AG04450 (cell line): ENCODE measurements around the gene CYP2C9. TPM values are rescaled to one million over a fixed set of nuclear protein-coding genes. Genes with fewer than 3 reads are reported as not detected.
"Not testable (repeated sequence)": the region's sequence is repeated elsewhere in the genome, so short reads cannot be mapped to it uniquely, and the experiment has no call there.

Source experiments
- CTCF ChIA-PET: fragments of 300-600, 350-600 bp; formaldehyde crosslinking; extraction: SDS; loops from one replicate; lab custom pipeline; 2022; ENCODE audit warnings: antibody characterized with exemption, inconsistent platforms; lab: Charles Lee
- POLR2A ChIA-PET: fragments of 350-600 bp; formaldehyde crosslinking; extraction: SDS; loops from one replicate; lab custom pipeline; 2021; ENCODE audit warnings: antibody characterized with exemption, inconsistent platforms; lab: Yijun Ruan, JAX
- DNase-seq: peaks from one replicate; pipeline ENCODE4 v3.0.0-alpha.2; 2011; ENCODE audit warnings: low read depth, low spot score
- H3K27ac ChIP-seq: one replicate; pipeline ENCODE4 v1.5.1; 2012; ENCODE audit warnings: low read depth, low read length, control low read depth
- H3K27me3 ChIP-seq: one replicate; pipeline ENCODE4 v1.6.0; 2012; ENCODE audit warnings: low read length; ENCODE audit not compliant: control insufficient read depth, insufficient read depth
- H3K4me3 ChIP-seq: 2 replicates; pipeline ENCODE4 v1.5.1; 2011; ENCODE audit warnings: mild to moderate bottlenecking, low read depth, low read length, control low read depth
- H3K9me3 ChIP-seq: 2 replicates; pipeline ENCODE4 v1.5.1; 2012; ENCODE audit warnings: low read length; ENCODE audit not compliant: control insufficient read depth, insufficient read depth
- polyA minus RNA-seq: library from RNA; depleted of rRNA, polyadenylated mRNA; stranded (reverse); fragments of >200 nt; gene quantifications from 2 replicates; pipeline ENCODE4 v1.2.3, GENCODE V29; 2011; rRNA and poly(A)+ RNA removed
- polyA plus RNA-seq: library from polyadenylated mRNA; depleted of rRNA; stranded (reverse); fragments of >200 nt; gene quantifications from 2 replicates; pipeline ENCODE4 v1.2.3, GENCODE V29; 2011; rRNA removed
- TF ChIP-seq, protein P1 (sequence below): IDR thresholded peaks from 2 replicates; pipeline ENCODE4 v1.5.1; 2011; ENCODE audit warnings: low read depth, low read length, control low read depth, inconsistent platforms

Gene CYP2C9
- not detected in 2 replicates for polyA plus RNA-seq
- polyA minus RNA-seq: not detected in 2 replicates

DNA sequence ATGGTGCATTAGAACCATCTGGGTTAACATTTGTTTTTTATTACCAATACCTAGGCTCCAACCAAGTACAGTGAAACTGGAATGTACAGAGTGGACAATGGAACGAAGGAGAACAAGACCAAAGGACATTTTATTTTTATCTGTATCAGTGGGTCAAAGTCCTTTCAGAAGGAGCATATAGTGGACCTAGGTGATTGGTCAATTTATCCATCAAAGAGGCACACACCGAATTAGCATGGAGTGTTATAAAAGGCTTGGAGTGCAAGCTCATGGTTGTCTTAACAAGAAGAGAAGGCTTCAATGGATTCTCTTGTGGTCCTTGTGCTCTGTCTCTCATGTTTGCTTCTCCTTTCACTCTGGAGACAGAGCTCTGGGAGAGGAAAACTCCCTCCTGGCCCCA, at the start of gene CYP2C9:
Gene CYP2C9, plus strand, starts transcription at position 276 of the 400 bp plus-strand sequence. Its CDS starts 25 bp downstream, at position 301.
- no peak for DNase-seq
- Histone ChIP-seq H3K4me3 (no peak within 1 kb of the TSS), H3K27ac (no peak within 1 kb of the TSS), H3K9me3 (no peaks in the 10 kb centered on the region), H3K27me3 (no peaks in the 10 kb centered on the region)
- ChIA-PET POLR2A (no interaction called here), CTCF (no interaction called here)
- TF ChIP-seq, protein P1, sequence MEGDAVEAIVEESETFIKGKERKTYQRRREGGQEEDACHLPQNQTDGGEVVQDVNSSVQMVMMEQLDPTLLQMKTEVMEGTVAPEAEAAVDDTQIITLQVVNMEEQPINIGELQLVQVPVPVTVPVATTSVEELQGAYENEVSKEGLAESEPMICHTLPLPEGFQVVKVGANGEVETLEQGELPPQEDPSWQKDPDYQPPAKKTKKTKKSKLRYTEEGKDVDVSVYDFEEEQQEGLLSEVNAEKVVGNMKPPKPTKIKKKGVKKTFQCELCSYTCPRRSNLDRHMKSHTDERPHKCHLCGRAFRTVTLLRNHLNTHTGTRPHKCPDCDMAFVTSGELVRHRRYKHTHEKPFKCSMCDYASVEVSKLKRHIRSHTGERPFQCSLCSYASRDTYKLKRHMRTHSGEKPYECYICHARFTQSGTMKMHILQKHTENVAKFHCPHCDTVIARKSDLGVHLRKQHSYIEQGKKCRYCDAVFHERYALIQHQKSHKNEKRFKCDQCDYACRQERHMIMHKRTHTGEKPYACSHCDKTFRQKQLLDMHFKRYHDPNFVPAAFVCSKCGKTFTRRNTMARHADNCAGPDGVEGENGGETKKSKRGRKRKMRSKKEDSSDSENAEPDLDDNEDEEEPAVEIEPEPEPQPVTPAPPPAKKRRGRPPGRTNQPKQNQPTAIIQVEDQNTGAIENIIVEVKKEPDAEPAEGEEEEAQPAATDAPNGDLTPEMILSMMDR: no peak

DNA sequence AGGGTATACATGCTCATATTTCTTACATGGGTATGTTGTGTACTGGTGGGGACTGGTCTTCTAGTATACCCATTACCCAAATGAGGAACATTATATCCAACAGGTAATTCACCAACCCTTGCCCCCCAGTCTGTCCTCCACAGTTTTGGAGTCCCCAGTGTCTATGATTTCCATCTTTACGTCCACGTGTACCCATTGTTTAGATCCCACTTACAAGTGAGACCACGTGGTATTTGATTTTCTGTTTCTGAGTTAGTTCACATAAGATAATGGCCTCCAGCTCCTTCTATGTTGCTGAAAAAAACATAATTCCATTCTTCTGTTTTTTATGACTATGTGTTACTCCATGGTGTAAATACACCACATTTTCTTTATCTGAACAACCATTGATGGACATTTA, 49.3 kb upstream of the CYP2C9 start:
- ChIA-PET POLR2A (no interaction called here), CTCF (no interaction called here)
- no peak overlapping the region for H3K27ac ChIP-seq
- TF ChIP-seq, protein P1: no peak
- H3K9me3 ChIP-seq: peaks cover 7% of the 10 kb centered on the region; the same call in 1 of the 2 replicates
- no peak for DNase-seq
- no peak overlapping the region for H3K4me3 ChIP-seq
- H3K27me3 ChIP-seq: no peaks in the 10 kb centered on the region

DNA sequence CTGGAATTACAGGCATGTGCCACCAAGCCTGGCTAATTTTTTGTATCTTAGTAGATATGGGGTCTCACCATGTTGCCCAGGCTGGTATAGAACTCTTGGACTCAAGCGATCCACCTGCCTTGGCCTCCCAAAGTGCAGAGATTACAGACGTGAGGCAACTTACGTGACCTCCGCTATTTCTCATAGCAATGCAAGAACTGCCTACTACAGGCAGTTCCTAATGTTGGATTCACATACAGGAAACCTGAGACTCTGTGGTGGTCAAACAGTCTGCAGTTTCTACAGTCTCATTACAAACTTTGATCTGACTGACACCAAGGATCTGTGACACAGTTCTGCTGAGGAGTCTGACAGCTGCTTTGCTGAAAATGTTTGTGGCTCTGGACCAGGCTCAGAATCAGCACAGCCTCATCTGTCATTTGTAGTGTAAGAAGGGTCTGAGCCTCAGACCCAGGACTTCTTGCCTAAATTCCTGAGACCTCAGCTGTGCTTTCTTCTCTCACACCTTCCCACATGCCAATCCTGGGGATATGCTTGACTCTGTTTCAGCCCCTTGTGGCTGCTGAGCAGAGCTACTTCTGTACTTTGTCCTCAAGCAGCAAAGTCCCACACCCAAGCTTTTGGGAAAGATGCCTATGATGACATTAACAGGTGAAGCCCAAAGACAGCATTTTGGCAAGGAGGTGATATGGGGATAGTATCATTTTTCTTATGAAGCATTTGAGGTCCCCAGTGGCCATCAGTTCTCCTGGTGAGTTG, 48.0 kb upstream of the CYP2C9 start:
- H3K27me3 ChIP-seq: no peaks in the 10 kb centered on the region
- DNase-seq: no peak
- H3K9me3 ChIP-seq: peaks cover 7% of the 10 kb centered on the region; the same call in 1 of the 2 replicates
- no peak overlapping the region for H3K27ac ChIP-seq
- ChIA-PET POLR2A (no interaction called here), CTCF (no interaction called here)
- no peak overlapping the region for H3K4me3 ChIP-seq
- TF ChIP-seq, protein P1: no peak

DNA sequence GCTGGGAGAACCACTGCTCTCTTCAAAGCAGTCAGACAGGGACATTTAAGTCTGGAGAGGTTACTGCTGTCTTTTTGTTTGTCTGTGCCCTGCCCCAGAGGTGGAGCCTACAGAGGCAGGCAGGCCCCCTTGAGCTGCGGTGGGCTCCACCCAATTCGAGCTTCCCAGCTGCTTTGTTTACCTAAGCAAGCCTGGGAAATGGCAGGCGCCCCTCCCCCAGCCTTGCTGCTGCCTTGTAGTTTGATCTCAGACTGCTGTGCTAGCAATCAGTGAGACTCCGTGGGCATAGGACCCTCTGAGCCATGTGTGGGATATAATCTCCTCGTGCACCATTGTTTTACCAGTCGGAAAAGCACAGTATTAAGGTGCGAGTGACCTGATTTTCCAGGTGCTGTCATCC, 40.0 kb upstream of the CYP2C9 start:
- H3K4me3 ChIP-seq, POLR2A ChIA-PET, H3K27ac ChIP-seq, H3K27me3 ChIP-seq, H3K9me3 ChIP-seq, DNase-seq, CTCF ChIA-PET: not testable (repeated sequence)

GRCh38 chr10:94902080-94902479, 36.4 kb upstream of the CYP2C9 start:
- TF ChIP-seq, protein P1: no peak
- CTCF ChIA-PET: no interaction called here
- Histone ChIP-seq H3K27me3 (no peaks in the 10 kb centered on the region), H3K9me3 (peaks cover 11% of the 10 kb centered on the region; the same call in 1 of the 2 replicates), H3K27ac (no peak overlapping the region), H3K4me3 (no peak overlapping the region)
- DNase-seq: no peak
- POLR2A ChIA-PET: no interaction called here
